GM18907 (cell line): Measurements from ENCODE around the gene RMDN2.
"Not testable (repeated sequence)": the region's sequence is repeated elsewhere in the genome, so short reads cannot be mapped to it uniquely, and the experiment has no call there.

Experiments used
- ATAC-seq: cut with Tn5 transposase; IDR thresholded peaks from one replicate; pipeline ENCODE4 v1.9.1; 2021; ENCODE audit warnings: mild to moderate bottlenecking, moderate library complexity; ENCODE audit not compliant: unreplicated experiment

RMDN2 gene

GRCh38 chr2:37987098-37987775 is 62.1 kb downstream of the RMDN2 start:
- no peak for ATAC-seq

GRCh38 chr2:37992601-37993000 is 67.5 kb downstream of the RMDN2 start:
- no peak for ATAC-seq

- no peak for ATAC-seq
These were observed 68.1 kb downstream of the RMDN2 start for GRCh38 chr2:37993143-37993542.

GRCh38 chr2:37997629-37998028 is 72.5 kb downstream of the RMDN2 start:
- no peak for ATAC-seq

GRCh38 chr2:38000485-38001222 is 75.6 kb downstream of the RMDN2 start:
- no peak for ATAC-seq

GRCh38 chr2:38010187-38010586 is 85.1 kb downstream of the RMDN2 start:
- ATAC-seq, result not testable (repeated sequence)

GRCh38 chr2:38010995-38011394 is 85.9 kb downstream of the RMDN2 start:
- no peak for ATAC-seq

- no peak for ATAC-seq
These were observed 88.2 kb downstream of the RMDN2 start for GRCh38 chr2:38013158-38013752.

- ATAC-seq, result no peak
These were observed 91.1 kb downstream of the RMDN2 start for GRCh38 chr2:38016219-38016618.

- ATAC-seq, result no peak
These were observed 92.7 kb downstream of the RMDN2 start for GRCh38 chr2:38017836-38018235.

GRCh38 chr2:38020359-38021069 is 95.4 kb downstream of the RMDN2 start:
- ATAC-seq, result not testable (repeated sequence)

GRCh38 chr2:38021589-38021988 is 96.5 kb downstream of the RMDN2 start:
- no peak for ATAC-seq

GRCh38 chr2:38026846-38027245 is 101.8 kb downstream of the RMDN2 start:
- ATAC-seq, result no peak

- ATAC-seq, result no peak
These were observed 103.7 kb downstream of the RMDN2 start for GRCh38 chr2:38028829-38029228.

- no peak for ATAC-seq
These were observed 104.4 kb downstream of the RMDN2 start for GRCh38 chr2:38029512-38029911.

GRCh38 chr2:38030635-38031355 is 105.7 kb downstream of the RMDN2 start:
- no peak for ATAC-seq

GRCh38 chr2:38032946-38033345 is 107.9 kb downstream of the RMDN2 start:
- no peak for ATAC-seq

GRCh38 chr2:38033646-38034045 is 108.6 kb downstream of the RMDN2 start:
- ATAC-seq, result no peak

- no peak for ATAC-seq
These were observed 110.9 kb downstream of the RMDN2 start for GRCh38 chr2:38035968-38036367.

GRCh38 chr2:38037325-38037724 is 112.2 kb downstream of the RMDN2 start:
- ATAC-seq, result no peak
